Thymus (tissue), 11 donors: ENCODE data around the gene CLTB. TPM values are rescaled to one million over a fixed set of nuclear protein-coding genes. Genes with fewer than 3 reads are reported as not detected.
A peak's percentile ranks its signal among the peaks of the same experiment; 100 is the strongest.
"Not testable (repeated sequence)": the region's sequence is repeated elsewhere in the genome, so short reads cannot be mapped to it uniquely, and the experiment has no call there.

Experiments
- DNase-seq, 9 donors: peaks; one replicate each; pipeline ENCODE4 v3.0.0-alpha.2; 2013; ENCODE audit warnings: low spot score in 9 of 9, low read depth in 6 of 9, missing footprints in 1 of 9
- H3K27ac ChIP-seq, 2 donors: one replicate each; pipeline ENCODE4 v1.5.1; 2013; ENCODE audit warnings: control low read depth in 1 of 2, low read depth in 1 of 2, low read length in 1 of 2, mild to moderate bottlenecking in 1 of 2, moderate library complexity in 1 of 2
- H3K27me3 ChIP-seq, 2 donors: one replicate each; pipeline ENCODE4 v1.5.1; 2013; ENCODE audit warnings: low read length in 1 of 2; ENCODE audit not compliant: control insufficient read depth in 2 of 2, insufficient read depth in 1 of 2
- H3K36me3 ChIP-seq, 2 donors: one replicate each; pipeline ENCODE4 v1.5.1; 2013; ENCODE audit warnings: low read length in 1 of 2, mild to moderate bottlenecking in 1 of 2, moderate library complexity in 1 of 2; ENCODE audit not compliant: control insufficient read depth in 2 of 2, insufficient read depth in 2 of 2
- H3K4me1 ChIP-seq, 2 donors: one replicate each; pipeline ENCODE4 v1.5.1; 2013; ENCODE audit warnings: low read length in 2 of 2; ENCODE audit not compliant: control insufficient read depth in 2 of 2, insufficient read depth in 2 of 2
- H3K4me3 ChIP-seq, 2 donors: one replicate each; pipeline ENCODE4 v1.5.1; 2013; ENCODE audit warnings: low read length in 2 of 2, control low read depth in 1 of 2, mild to moderate bottlenecking in 1 of 2
- H3K9me3 ChIP-seq, 2 donors: one replicate each; pipeline ENCODE4 v1.5.1; 2013; ENCODE audit warnings: low read length in 1 of 2, mild to moderate bottlenecking in 1 of 2; ENCODE audit not compliant: control insufficient read depth in 2 of 2, insufficient read depth in 1 of 2
- WGBS: extraction: QIAGEN DNeasy Blood & Tissue Kit; methylation state at CpG from one replicate; pipeline ENCODE4 v1.1.7; 2013; 5-methylcytosine and 5-hydroxymethylcytosine counted together
- polyA plus RNA-seq: library from polyadenylated mRNA; stranded (reverse); fragments of 200-250 nt; gene quantifications from one replicate; pipeline ENCODE4 v1.2.3, GENCODE V29; 2013
- total RNA-seq: library from RNA; stranded (reverse); fragments of 120-200 nt; gene quantifications from one replicate; pipeline ENCODE4 v1.2.4, GENCODE V29; 2013
- donor health status: healthy.

The CLTB gene
- total and polyA plus RNA-seq, 2 donors: 93.3 to 129 TPM

GRCh38 chr5:176409765-176410164 is 6.6 kb downstream of the CLTB start:
- WGBS: over 99% methylated on average over 4 of the region's 4 CpGs
- no peaks in the 10 kb centered on the region for H3K9me3 ChIP-seq
- H3K27me3 ChIP-seq: no peaks in the 10 kb centered on the region
- no peak overlapping the region for H3K4me3 ChIP-seq
- peaks cover 26 to 31% of the 10 kb centered on the region in 2 donors for H3K36me3 ChIP-seq
- H3K27ac ChIP-seq: no peak overlapping the region
- DNase-seq: no peak
- peaks cover 0 to 10% of the 10 kb centered on the region in 2 donors for H3K4me1 ChIP-seq

DNA sequence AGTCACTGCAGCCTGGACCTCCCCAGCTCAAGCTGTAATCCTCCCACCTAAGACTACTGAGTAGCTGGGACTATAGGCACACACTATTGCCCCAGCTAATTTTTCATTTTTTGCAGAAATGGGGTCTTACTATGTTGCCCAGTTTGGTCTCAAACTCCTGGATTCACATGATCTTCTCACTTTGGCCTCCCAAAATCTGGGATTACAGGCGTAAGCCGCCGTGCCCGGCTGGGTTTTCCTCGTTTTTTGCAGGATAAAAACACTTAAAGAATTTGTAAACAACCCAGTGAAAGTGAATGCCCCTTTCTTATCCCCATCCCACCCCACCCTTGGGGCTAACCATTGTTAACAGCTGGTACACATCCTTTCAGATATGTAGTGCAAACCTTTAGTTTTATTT is 7.7 kb downstream of the CLTB start:
- DNase-seq: no peak
- Histone ChIP-seq H3K9me3 (no peaks in the 10 kb centered on the region), H3K36me3 (peaks cover 30 to 31% of the 10 kb centered on the region in 2 donors), H3K27ac (no peak overlapping the region), H3K27me3 (no peaks in the 10 kb centered on the region), H3K4me3 (no peak overlapping the region), H3K4me1 (peaks cover 0 to 9% of the 10 kb centered on the region in 2 donors)
- whole genome bisulfite sequencing: 99% methylated on average over 5 of the region's 5 CpGs

DNA sequence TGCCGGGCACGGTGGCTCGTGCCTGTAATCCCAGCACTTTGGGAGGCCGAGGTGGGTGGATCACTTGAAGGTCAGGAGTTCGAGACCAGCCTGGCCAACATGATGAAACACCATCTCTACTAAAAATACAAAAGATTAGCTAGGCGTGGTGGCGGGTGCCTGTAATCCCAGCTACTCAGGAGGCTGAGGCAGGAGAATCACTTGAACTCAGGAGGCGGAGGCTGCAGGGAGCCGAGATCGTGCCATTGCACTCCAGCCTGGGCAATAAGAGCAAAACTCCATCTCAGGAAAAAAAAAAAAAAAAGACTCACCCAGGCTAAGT is 8.1 kb downstream of the CLTB start:
- not testable (repeated sequence) for H3K27ac ChIP-seq, H3K4me1 ChIP-seq, H3K9me3 ChIP-seq, DNase-seq, H3K27me3 ChIP-seq, H3K4me3 ChIP-seq
- peaks cover 30 to 31% of the 10 kb centered on the region in 2 donors for H3K36me3 ChIP-seq
- 95% methylated on average over 10 of the region's 10 CpGs for WGBS

DNA sequence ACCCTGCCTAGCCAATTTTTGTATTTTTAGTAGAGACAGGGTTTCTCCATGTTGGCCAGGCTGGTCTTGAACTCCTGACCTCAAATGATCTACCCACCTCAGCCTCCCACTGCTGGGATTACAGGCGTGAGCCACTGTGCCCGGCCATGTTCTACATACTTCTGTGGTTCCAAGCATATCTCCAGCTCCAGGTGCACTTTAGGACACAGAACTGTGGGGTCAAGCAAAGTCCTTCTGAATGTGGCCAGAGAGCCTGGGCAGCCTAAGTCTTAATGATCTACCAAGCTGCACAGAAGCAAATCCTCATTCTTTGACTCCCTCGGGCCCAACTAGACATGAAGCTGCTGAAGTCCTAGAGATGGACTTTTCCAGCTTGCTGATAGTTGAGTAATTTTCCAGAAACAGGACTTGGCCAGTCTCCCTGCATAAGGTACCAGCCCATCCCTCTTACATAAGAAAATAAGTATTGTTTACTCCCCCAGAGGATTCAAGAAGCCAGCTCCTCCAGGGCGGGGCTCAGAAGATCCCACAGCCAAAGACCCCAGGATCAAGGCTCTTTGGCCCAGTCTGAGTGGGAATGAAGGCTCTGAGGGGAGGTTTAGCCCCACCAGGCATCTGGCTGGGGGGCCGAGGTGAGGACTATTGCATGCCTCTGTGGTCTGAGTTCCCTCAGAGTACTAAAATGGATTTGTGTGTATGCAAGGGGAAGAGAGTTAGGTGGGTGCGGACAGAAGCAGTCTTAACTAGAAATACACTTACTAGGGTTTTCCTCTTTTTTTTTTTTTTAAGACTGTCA is 8.7 kb downstream of the CLTB start:
- 96% methylated on average over 6 of the region's 6 CpGs for WGBS
- DNase-seq: no peak
- H3K4me3 ChIP-seq: no peak overlapping the region
- peaks cover 30 to 31% of the 10 kb centered on the region in 2 donors for H3K36me3 ChIP-seq
- H3K27ac ChIP-seq: peak overlapping the region in 1 of 2 donors; percentile 5
- H3K9me3 ChIP-seq: no peaks in the 10 kb centered on the region
- H3K27me3 ChIP-seq: no peaks in the 10 kb centered on the region
- H3K4me1 ChIP-seq: peaks cover 0 to 6% of the 10 kb centered on the region in 2 donors

- Histone ChIP-seq H3K4me3 (no peak overlapping the region), H3K4me1 (peaks cover 0 to 6% of the 10 kb centered on the region in 2 donors), H3K9me3 (no peaks in the 10 kb centered on the region), H3K36me3 (peaks cover 30 to 31% of the 10 kb centered on the region in 2 donors), H3K27ac (no peak overlapping the region), H3K27me3 (no peaks in the 10 kb centered on the region)
- DNase-seq: no peak
- 95% methylated on average over 9 of the region's 9 CpGs for WGBS
Measured at GRCh38 chr5:176406436-176407052, 9.8 kb downstream of the CLTB start.

- Histone ChIP-seq H3K9me3 (no peaks in the 10 kb centered on the region), H3K27ac (no peak overlapping the region), H3K36me3 (peaks cover 31 to 33% of the 10 kb centered on the region in 2 donors), H3K27me3 (no peaks in the 10 kb centered on the region), H3K4me3 (no peak overlapping the region), H3K4me1 (peaks cover 0 to 5% of the 10 kb centered on the region in 2 donors)
- no peak for DNase-seq
- WGBS: 97% methylated on average over 20 of the region's 20 CpGs
Measured at GRCh38 chr5:176405656-176406435, 10.5 kb downstream of the CLTB start.

DNA sequence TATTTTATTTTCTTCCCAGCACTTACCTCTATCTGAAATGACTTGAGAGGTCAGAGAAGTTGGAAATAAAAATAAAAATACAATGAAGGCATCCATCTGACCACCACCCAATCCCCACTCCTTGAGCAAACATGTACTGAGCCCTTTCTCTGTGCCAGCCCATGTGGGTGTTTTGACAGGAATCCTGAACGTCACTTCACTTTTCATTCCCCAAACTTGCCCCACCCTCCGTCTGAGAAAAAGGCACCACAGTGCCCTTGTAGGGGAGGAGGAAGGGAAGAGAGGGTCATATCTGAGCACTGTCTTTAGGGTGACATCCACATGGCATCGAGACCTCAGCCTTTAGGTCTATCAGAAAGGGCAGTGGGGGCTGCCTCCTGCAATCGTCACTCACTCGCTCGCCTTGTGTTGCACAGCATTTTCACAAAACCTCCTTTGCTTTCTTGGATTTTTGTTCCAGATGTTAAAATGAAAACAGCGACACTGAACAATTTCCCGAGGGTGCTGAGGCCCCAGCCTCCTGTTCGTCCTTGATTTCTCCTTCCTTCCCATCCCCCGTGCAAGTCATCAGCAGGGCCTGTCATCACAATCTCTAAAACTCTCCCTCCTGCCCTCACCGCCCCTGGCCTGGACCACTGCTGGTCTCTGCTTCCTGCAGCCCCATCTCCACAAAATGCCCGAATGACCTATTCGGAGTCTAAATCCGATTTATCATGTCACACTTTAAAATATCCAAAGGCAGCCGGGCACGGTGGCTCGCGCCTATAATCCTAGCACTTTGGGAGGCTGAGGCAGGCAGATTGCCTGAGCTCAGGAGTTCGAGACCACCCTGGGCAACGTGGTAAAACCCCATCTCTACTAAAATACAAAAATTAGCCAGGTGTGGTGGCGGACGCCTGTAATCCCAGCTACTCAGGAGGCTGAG is 14.8 kb downstream of the CLTB start:
- Histone ChIP-seq H3K27me3 (no peaks in the 10 kb centered on the region), H3K4me3 (no peak overlapping the region), H3K4me1 (no peaks in the 10 kb centered on the region), H3K9me3 (no peaks in the 10 kb centered on the region), H3K36me3 (peaks cover 16 to 30% of the 10 kb centered on the region in 2 donors), H3K27ac (no peak overlapping the region)
- 97% methylated on average over 22 of the region's 22 CpGs for WGBS
- DNase-seq: no peak

GRCh38 chr5:176400382-176401156 is 15.8 kb downstream of the CLTB start:
- DNase-seq: no peak

More at GRCh38 chr5:176400382-176401156, 15.8 kb downstream of the CLTB start:
- 95% methylated on average over 17 of the region's 17 CpGs for WGBS
- peaks cover 13 to 32% of the 10 kb centered on the region in 2 donors for H3K36me3 ChIP-seq
- H3K9me3 ChIP-seq: no peaks in the 10 kb centered on the region
- H3K4me1 ChIP-seq: no peaks in the 10 kb centered on the region
- no peaks in the 10 kb centered on the region for H3K27me3 ChIP-seq
- H3K27ac ChIP-seq: no peak overlapping the region
- no peak overlapping the region for H3K4me3 ChIP-seq
